HL-60/S4 (cell line): ENCODE measurements around the gene ADGRV1.
"Not testable (repeated sequence)": the region's sequence is repeated elsewhere in the genome, so short reads cannot be mapped to it uniquely, and the experiment has no call there.

ENCODE experiments used
- in situ Hi-C: fragments of 300-500 bp; cut with MboI; formaldehyde crosslinking; loops from 2 replicates; pipeline ENCODE4 v1.14.3; 2022; ENCODE audit warnings: low sequenced_read_pairs

The ADGRV1 gene

GRCh38 chr5:90894866-90895420 is 336.3 kb downstream of the ADGRV1 start:
- in situ Hi-C loops: no loop called here

GRCh38 chr5:90897618-90898017 is 339.0 kb downstream of the ADGRV1 start:
- in situ Hi-C loops: no loop called here

GRCh38 chr5:90898326-90899013 is 339.9 kb downstream of the ADGRV1 start:
- in situ Hi-C loops: no loop called here

- in situ Hi-C loops: no loop called here
These were observed 340.5 kb downstream of the ADGRV1 start for GRCh38 chr5:90899014-90899604.

- in situ Hi-C loops: no loop called here
These were observed 342.7 kb downstream of the ADGRV1 start for GRCh38 chr5:90901261-90901660.

GRCh38 chr5:90902170-90902569 is 343.6 kb downstream of the ADGRV1 start:
- in situ Hi-C loops: no loop called here

- in situ Hi-C loops: no loop called here
These were observed 344.2 kb downstream of the ADGRV1 start for GRCh38 chr5:90902651-90903386.

GRCh38 chr5:90909101-90909503 is 350.5 kb downstream of the ADGRV1 start:
- in situ Hi-C loops: no loop called here

GRCh38 chr5:90909940-90910339 is 351.3 kb downstream of the ADGRV1 start:
- in situ Hi-C loops: no loop called here

GRCh38 chr5:90911169-90911568 is 352.6 kb downstream of the ADGRV1 start:
- in situ Hi-C loops: no loop called here

GRCh38 chr5:90912476-90912875 is 353.9 kb downstream of the ADGRV1 start:
- in situ Hi-C loops: no loop called here

GRCh38 chr5:90915393-90915792 is 356.8 kb downstream of the ADGRV1 start:
- in situ Hi-C loops: no loop called here

GRCh38 chr5:90916947-90917800 is 358.6 kb downstream of the ADGRV1 start:
- in situ Hi-C loops: no loop called here

- in situ Hi-C loops: no loop called here
These were observed 359.5 kb downstream of the ADGRV1 start for GRCh38 chr5:90917928-90918668.

- in situ Hi-C loops: no loop called here
These were observed 362.9 kb downstream of the ADGRV1 start for GRCh38 chr5:90921418-90921973.

GRCh38 chr5:90924222-90924621 is 365.6 kb downstream of the ADGRV1 start:
- in situ Hi-C loops: not testable (repeated sequence)

GRCh38 chr5:90929013-90929839 is 370.6 kb downstream of the ADGRV1 start:
- in situ Hi-C loops: not testable (repeated sequence)

- in situ Hi-C loops: no loop called here
These were observed 371.5 kb downstream of the ADGRV1 start for GRCh38 chr5:90930062-90930461.
